ENCODE results near the gene MORN1. TPM values are rescaled to one million over a fixed set of nuclear protein-coding genes. Genes with fewer than 3 reads are reported as not detected.

Gene MORN1
- total and polyA plus RNA-seq, 2 donors (not counting 3 experiments of a cell fraction or from before 2014, with no cell fraction given) = 4.3 to 6.4 TPM

GRCh38 chr1:2389644-2390043, 1.7 kb downstream of the MORN1 start:
- intact Hi-C loops (cut with micrococcal nuclease) = loop anchor here (2.0 kb wide), 2 partner anchors 67 to 195 kb away; partner anchors contain the start of gene FAAP20

GRCh38 chr1:2388004-2388913, 3.1 kb downstream of the MORN1 start:
- Histone ChIP-seq H3K27ac (ENCODE audit: insufficient read depth, low read depth, low read length) (no peak overlapping the region), H4K20me1 (replicated peaks; ENCODE audit: control insufficient read depth, extremely low read depth, insufficient read depth, low read length) (no peaks in the 10 kb centered on the region), H3K9ac (replicated peaks; ENCODE audit: extremely low read depth, insufficient read depth, low read length) (no peak overlapping the region), H3K9me3 (replicated peaks; ENCODE audit: control insufficient read depth, insufficient read depth, low read length) (no peaks in the 10 kb centered on the region), H2AFZ (ENCODE audit: low read depth, low read length) (no peak overlapping the region), H3K36me3 (ENCODE audit: control insufficient read depth in 2 of 2, extremely low read depth in 1 of 2, insufficient read depth in 2 of 2, low read length in 2 of 2) (peaks cover 0 to under 1% of the 10 kb centered on the region in 2 experiments), H3K27me3 (ENCODE audit: control insufficient read depth in 2 of 2, insufficient read depth in 2 of 2, low read length in 2 of 2) (no peaks in the 10 kb centered on the region), H3K4me1 (ENCODE audit: control insufficient read depth, extremely low read depth, insufficient read depth, low read length) (peaks cover 16% of the 10 kb centered on the region), H3K4me2 (ENCODE audit: insufficient read depth, low read length) (no peak overlapping the region), H3K4me3 (replicated peaks in 1 of 3; ENCODE audit: insufficient read depth in 1 of 3, low read depth in 1 of 3, low read length in 3 of 3) (no peak overlapping the region), H3K9me1 (replicated peaks; ENCODE audit: control insufficient read depth, extremely low read depth, insufficient read depth, low read length) (no peaks in the 10 kb centered on the region), H3K79me2 (ENCODE audit: control insufficient read depth, insufficient read depth, low read length) (peaks cover 12% of the 10 kb centered on the region)
- POLR2A ChIA-PET = no interaction called here
- FAIRE-seq (no peak), DNase-seq (ENCODE audit: low read depth, low spot score) (no peak)
- CTCF ChIA-PET = interaction anchor here (1.6 to 3.0 kb wide), 2 partner anchors 189 to 193 kb away, joined by 3 to 14 read pairs; partner anchors contain the start of gene FAAP20
- dilution Hi-C loops (cut with MboI; ENCODE audit: extremely low pct_ligation_motif_present, low sequenced_read_pairs) (no loop called here), intact Hi-C loops (cut with micrococcal nuclease) (no loop called here)
- no peak for TF ChIP-seq CTCF (IDR thresholded peaks at IDR 0.05; ENCODE audit: extremely low read depth in 1 of 2, insufficient read depth in 1 of 2, low read depth in 1 of 2, low read length in 2 of 2)
- no peak for TF ChIP-seq POLR2A (IDR thresholded peaks at IDR 0.05; ENCODE audit: low read depth, low read length)
- no peak for TF ChIP-seq MAX (IDR thresholded peaks at IDR 0.05; ENCODE audit: insufficient read depth, insufficient read length)
- TF ChIP-seq EZH2 (IDR thresholded peaks at IDR 0.05; ENCODE audit: borderline replicate concordance, low read depth, low read length, severe bottlenecking) = no peak
- no peak for TF ChIP-seq JUN (IDR thresholded peaks at IDR 0.05; ENCODE audit: borderline replicate concordance, insufficient read depth, insufficient read length, low read depth)
- no peak for TF ChIP-seq POLR2AphosphoS5 (IDR thresholded peaks at IDR 0.05; ENCODE audit: insufficient read depth, low read depth, low read length)
- TF ChIP-seq FOS (IDR thresholded peaks at IDR 0.05; ENCODE audit: borderline replicate concordance, insufficient read depth, low read length) = no peak
- no peak for TF ChIP-seq MYC (IDR thresholded peaks at IDR 0.05; ENCODE audit: low read depth, low read length)
- TF ChIP-seq GATA2 (IDR thresholded peaks at IDR 0.05; ENCODE audit: insufficient read depth, insufficient read length, low read depth, low read length) = no peak
- BruUV-seq (replicated peaks) = no TSS peak

More at GRCh38 chr1:2389644-2390043, 1.7 kb downstream of the MORN1 start:
- H4K20me1 ChIP-seq (replicated peaks; ENCODE audit: control insufficient read depth, extremely low read depth, insufficient read depth, low read length) = no peaks in the 10 kb centered on the region
- H3K4me1 ChIP-seq (ENCODE audit: control insufficient read depth, extremely low read depth, insufficient read depth, low read length) = peaks cover 16% of the 10 kb centered on the region
- H3K27me3 ChIP-seq (ENCODE audit: control insufficient read depth in 2 of 2, insufficient read depth in 2 of 2, low read length in 2 of 2) = no peaks in the 10 kb centered on the region
- no peak overlapping the region for H2AFZ ChIP-seq (ENCODE audit: low read depth, low read length)
- H3K27ac ChIP-seq (ENCODE audit: insufficient read depth, low read depth, low read length) = no peak overlapping the region
- H3K9me1 ChIP-seq (replicated peaks; ENCODE audit: control insufficient read depth, extremely low read depth, insufficient read depth, low read length) = no peaks in the 10 kb centered on the region
- no peak for TF ChIP-seq EZH2 (IDR thresholded peaks at IDR 0.05; ENCODE audit: borderline replicate concordance, low read depth, low read length, severe bottlenecking)
- TF ChIP-seq JUN (IDR thresholded peaks at IDR 0.05; ENCODE audit: borderline replicate concordance, insufficient read depth, insufficient read length, low read depth) = no peak
- TF ChIP-seq MYC (IDR thresholded peaks at IDR 0.05; ENCODE audit: low read depth, low read length) = no peak
- TF ChIP-seq FOS (IDR thresholded peaks at IDR 0.05; ENCODE audit: borderline replicate concordance, insufficient read depth, low read length) = no peak
- TF ChIP-seq POLR2A (IDR thresholded peaks at IDR 0.05; ENCODE audit: low read depth, low read length) = no peak
- DNase-seq (ENCODE audit: low read depth, low spot score) (no peak), FAIRE-seq (no peak)
- dilution Hi-C loops (cut with MboI; ENCODE audit: extremely low pct_ligation_motif_present, low sequenced_read_pairs) = no loop called here
- H3K4me3 ChIP-seq (replicated peaks in 1 of 3; ENCODE audit: insufficient read depth in 1 of 3, low read depth in 1 of 3, low read length in 3 of 3) = no peak overlapping the region
- H3K9me3 ChIP-seq (replicated peaks; ENCODE audit: control insufficient read depth, insufficient read depth, low read length) = no peaks in the 10 kb centered on the region
- ChIA-PET CTCF (interaction anchor here (1.6 to 3.0 kb wide), 2 partner anchors 16 to 195 kb away, joined by 3 to 14 read pairs; partner anchors contain the start of gene FAAP20), POLR2A (no interaction called here)
- H3K4me2 ChIP-seq (ENCODE audit: insufficient read depth, low read length) = no peak overlapping the region
- peaks cover 26% of the 10 kb centered on the region for H3K79me2 ChIP-seq (ENCODE audit: control insufficient read depth, insufficient read depth, low read length)
- peaks cover 0 to 9% of the 10 kb centered on the region in 2 experiments for H3K36me3 ChIP-seq (ENCODE audit: control insufficient read depth in 2 of 2, extremely low read depth in 1 of 2, insufficient read depth in 2 of 2, low read length in 2 of 2)
- no TSS peak for BruUV-seq (replicated peaks)
- no peak overlapping the region for H3K9ac ChIP-seq (replicated peaks; ENCODE audit: extremely low read depth, insufficient read depth, low read length)
